A673 (cell line): ENCODE measurements around the gene EVPL. TPM values are rescaled to one million over a fixed set of nuclear protein-coding genes. Genes with fewer than 3 reads are reported as not detected.
A peak's percentile ranks its signal among the peaks of the same experiment; 100 is the strongest.

ENCODE experiments used
- BruUV-seq: library from RNA; stranded (reverse); fragments of 400-500 nt; replicated peaks from 2 replicates; lab custom pipeline; 2021; lab: Mats Ljungman, UMichigan
- CTCF ChIA-PET: fragments of 300-600 bp; sonication (Branson Sonifier 250); formaldehyde crosslinking; loops from one replicate; lab custom pipeline; 2022; ENCODE audit warnings: antibody characterized with exemption; lab: Charles Lee
- POLR2A ChIA-PET: fragments of 300-600 bp; sonication (Branson Sonifier 250); formaldehyde crosslinking; loops from one replicate; lab custom pipeline; 2022; ENCODE audit warnings: antibody characterized with exemption; ENCODE audit not compliant: low non-redundant PET; lab: Charles Lee
- DNase-seq: peaks from one replicate; pipeline ENCODE4 v3.0.0-alpha.2; 2015; ENCODE audit warnings: low spot score
- H3K27ac ChIP-seq: fragments of 200-600 bp; sonication (generic); 2 replicates; pipeline ENCODE4 v1.5.1; 2016; ENCODE audit warnings: mixed run types, low read depth, mild to moderate bottlenecking, mixed read lengths, antibody characterized with exemption, low read length; ENCODE audit not compliant: poor library complexity, severe bottlenecking
- H3K27me3 ChIP-seq: fragments of 200-600 bp; sonication (generic); replicated peaks from 2 replicates; pipeline ENCODE4 v1.6.1; 2017; ENCODE audit warnings: mixed run types, low read depth, mild to moderate bottlenecking, mixed read lengths, antibody characterized with exemption, low read length; ENCODE audit not compliant: insufficient read depth, poor library complexity
- H3K36me3 ChIP-seq: fragments of 200-600 bp; sonication (generic); 2 replicates; pipeline ENCODE4 v1.6.1; 2016; ENCODE audit warnings: mixed run types, mild to moderate bottlenecking, mixed read lengths, antibody characterized with exemption, low read length; ENCODE audit not compliant: insufficient read depth, poor library complexity, severe bottlenecking
- H3K4me1 ChIP-seq: fragments of 200-600 bp; sonication (generic); 2 replicates; pipeline ENCODE4 v1.6.1; 2017; ENCODE audit warnings: mixed run types, mild to moderate bottlenecking, mixed read lengths, antibody characterized with exemption, low read length; ENCODE audit not compliant: insufficient read depth, poor library complexity, severe bottlenecking
- H3K4me3 ChIP-seq: fragments of 200-600 bp; sonication (generic); 2 replicates; pipeline ENCODE4 v1.5.1; 2016; ENCODE audit warnings: low read depth, mixed run types, mild to moderate bottlenecking, mixed read lengths, low read length; ENCODE audit not compliant: poor library complexity, severe bottlenecking
- H3K9me3 ChIP-seq: fragments of 200-600 bp; sonication (generic); 2 replicates; pipeline ENCODE4 v1.6.1; 2016; ENCODE audit warnings: mixed run types, low read depth, mild to moderate bottlenecking, mixed read lengths, antibody characterized with exemption, low read length; ENCODE audit not compliant: poor library complexity, severe bottlenecking
- CTCF ChIP-seq: fragments of 300-800, 200-600 bp; sonication (generic); conservative IDR thresholded peaks from 2 replicates; pipeline ENCODE4 v1.5.1; 2017; ENCODE audit warnings: low read depth, mild to moderate bottlenecking, antibody characterized with exemption, low read length, moderate library complexity, mixed read lengths
- EZH2 ChIP-seq: fragments of 200-600 bp; sonication (generic); IDR thresholded peaks from 2 replicates; pipeline ENCODE4 v1.6.1; 2017; ENCODE audit warnings: borderline replicate concordance, low read depth, mild to moderate bottlenecking, mixed read lengths, antibody characterized with exemption, low read length; ENCODE audit not compliant: poor library complexity, severe bottlenecking
- intact Hi-C: fragments of 100-400 bp; cut with micrococcal nuclease; formaldehyde crosslinking; loops from one replicate; pipeline ENCODE4 v1.10.0; 2022; ENCODE audit not compliant: unreplicated experiment
- total RNA-seq: library from RNA; stranded (reverse); gene quantifications from 2 replicates; pipeline ENCODE4 v1.2.3, GENCODE V29; 2021

The EVPL gene
- total RNA-seq, 1 experiment from 2014 or later: 0.21 TPM

DNA sequence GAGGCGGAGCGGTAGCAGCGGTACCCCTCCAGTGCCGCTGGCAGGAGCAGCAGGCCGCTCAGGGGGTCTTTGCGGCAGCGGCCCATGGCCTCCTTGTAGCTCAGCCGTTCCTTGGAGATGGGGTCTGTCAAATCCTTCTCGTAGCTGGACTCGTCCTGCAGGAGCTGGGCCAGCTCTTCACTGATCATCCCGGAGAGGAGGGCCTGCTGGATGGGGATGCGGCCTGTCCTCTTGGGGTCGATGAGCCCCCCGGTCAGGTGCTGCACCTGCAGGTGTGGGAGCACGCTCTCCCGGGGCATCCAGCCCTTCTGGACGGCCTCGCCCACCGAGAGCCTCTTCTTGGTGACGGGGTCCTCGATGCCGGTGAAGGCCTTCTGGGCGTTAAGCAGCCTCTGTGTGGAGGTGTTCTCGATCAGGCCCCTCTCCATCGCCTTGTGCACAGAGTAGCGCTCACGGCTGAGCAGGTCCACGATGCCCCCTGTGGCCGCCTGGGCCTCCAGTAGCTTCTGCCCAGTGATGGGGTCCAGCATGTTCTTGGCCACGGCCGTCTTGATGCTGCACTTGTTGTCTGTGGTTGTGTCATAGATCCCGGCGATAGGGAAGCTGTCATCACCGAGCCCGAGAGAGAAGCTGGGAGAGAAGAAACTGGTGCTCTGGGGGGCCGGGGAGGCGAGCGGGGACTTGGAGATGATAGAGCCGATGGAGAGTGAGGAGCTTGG, 19.8 kb downstream of the EVPL start:
- no TSS peak for BruUV-seq
- no peak for DNase-seq
- CTCF ChIA-PET: no interaction called here
- no peaks in the 10 kb centered on the region for H3K27me3 ChIP-seq
- peaks cover 7% of the 10 kb centered on the region for H3K36me3 ChIP-seq
- POLR2A ChIA-PET: no interaction called here
- no peaks in the 10 kb centered on the region for H3K4me1 ChIP-seq
- H3K9me3 ChIP-seq: no peaks in the 10 kb centered on the region
- intact Hi-C loops: no loop called here
- H3K4me3 ChIP-seq: no peak overlapping the region
- no peak overlapping the region for H3K27ac ChIP-seq
- TF ChIP-seq CTCF (no peak), EZH2 (no peak)

- no peak overlapping the region for H3K27ac ChIP-seq
- peak; percentile 82 for TF ChIP-seq CTCF
- TF ChIP-seq EZH2: no peak
- CTCF ChIA-PET: interaction anchor here (0.6 to 1.2 kb wide), 6 partner anchors 8 to 117 kb away, joined by 3 to 13 read pairs (median 6); no protein-coding TSS in a partner anchor
- POLR2A ChIA-PET: no interaction called here
- no peak overlapping the region for H3K4me3 ChIP-seq
- no TSS peak for BruUV-seq
- peak; percentile 79 for DNase-seq
- no peaks in the 10 kb centered on the region for H3K4me1 ChIP-seq
- intact Hi-C loops: loop anchor here (1.0 kb wide), 1 partner anchor 100 kb away; no protein-coding TSS in a partner anchor
- H3K27me3 ChIP-seq: no peaks in the 10 kb centered on the region
- H3K9me3 ChIP-seq: no peaks in the 10 kb centered on the region
- H3K36me3 ChIP-seq: peaks cover 7% of the 10 kb centered on the region
Observed at GRCh38 chr17:76005263-76006149, 21.6 kb downstream of the EVPL start.

- CTCF ChIA-PET: interaction anchor here (0.9 to 1.2 kb wide), 3 partner anchors 8 to 15 kb away, joined by 3 to 9 read pairs (median 4); no protein-coding TSS in a partner anchor
Observed at GRCh38 chr17:76004750-76005262, 22.3 kb downstream of the EVPL start.

More at GRCh38 chr17:76004750-76005262, 22.3 kb downstream of the EVPL start:
- no TSS peak for BruUV-seq
- H3K4me1 ChIP-seq: no peaks in the 10 kb centered on the region
- H3K27me3 ChIP-seq: no peaks in the 10 kb centered on the region
- H3K27ac ChIP-seq: no peak overlapping the region
- peaks cover 7% of the 10 kb centered on the region for H3K36me3 ChIP-seq
- POLR2A ChIA-PET: no interaction called here
- no peaks in the 10 kb centered on the region for H3K9me3 ChIP-seq
- TF ChIP-seq CTCF (no peak), EZH2 (no peak)
- H3K4me3 ChIP-seq: no peak overlapping the region
- intact Hi-C loops: loop anchor here (1.0 kb wide), 1 partner anchor 100 kb away; no protein-coding TSS in a partner anchor
- no peak for DNase-seq
